HG03521 (cell line): ENCODE measurements around the gene TPPP2.

Experiments
- ATAC-seq: cut with Tn5 transposase; IDR thresholded peaks from one replicate; pipeline ENCODE4 v1.9.1; 2021; ENCODE audit warnings: mild to moderate bottlenecking, moderate library complexity; ENCODE audit not compliant: unreplicated experiment

TPPP2 gene

GRCh38 chr14:21016413-21017190 lies 13.4 kb upstream of the TPPP2 start:
- ATAC-seq, result no peak

DNA sequence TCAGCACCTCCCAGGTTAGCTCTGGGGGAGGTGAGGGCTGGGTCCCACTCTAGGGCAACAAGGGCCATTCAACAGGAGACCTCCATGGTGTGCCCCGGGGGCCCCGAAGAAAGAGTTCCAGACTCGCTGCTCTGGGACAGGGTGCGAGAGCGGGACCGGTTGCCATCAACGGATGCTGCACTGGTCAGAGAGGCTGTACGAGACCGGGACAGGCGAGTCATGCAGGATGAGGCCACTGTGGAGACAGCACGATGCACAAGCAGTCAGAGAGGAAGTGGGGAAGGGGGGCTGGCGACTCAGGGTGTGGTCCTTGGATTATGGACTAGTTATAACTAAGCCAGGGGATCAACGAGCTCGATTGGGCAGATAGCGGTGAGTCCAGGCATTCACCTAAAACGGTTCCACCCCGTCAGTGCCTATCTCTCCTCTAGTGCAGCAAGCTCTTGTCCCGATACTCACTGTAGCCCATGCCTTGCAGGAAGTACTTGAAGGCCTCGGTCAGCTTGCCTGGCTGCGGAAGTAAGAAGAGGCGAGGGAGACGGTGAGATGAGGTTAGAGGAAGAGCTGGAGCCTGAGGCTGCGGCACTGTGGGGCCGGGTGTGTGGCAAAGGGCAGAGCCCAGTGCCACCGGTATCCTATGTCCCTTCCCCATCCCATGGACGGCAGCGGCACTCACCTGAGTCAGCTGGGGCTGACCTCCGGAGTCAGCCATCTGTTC lies 12.3 kb upstream of the TPPP2 start:
- ATAC-seq, result no peak

DNA sequence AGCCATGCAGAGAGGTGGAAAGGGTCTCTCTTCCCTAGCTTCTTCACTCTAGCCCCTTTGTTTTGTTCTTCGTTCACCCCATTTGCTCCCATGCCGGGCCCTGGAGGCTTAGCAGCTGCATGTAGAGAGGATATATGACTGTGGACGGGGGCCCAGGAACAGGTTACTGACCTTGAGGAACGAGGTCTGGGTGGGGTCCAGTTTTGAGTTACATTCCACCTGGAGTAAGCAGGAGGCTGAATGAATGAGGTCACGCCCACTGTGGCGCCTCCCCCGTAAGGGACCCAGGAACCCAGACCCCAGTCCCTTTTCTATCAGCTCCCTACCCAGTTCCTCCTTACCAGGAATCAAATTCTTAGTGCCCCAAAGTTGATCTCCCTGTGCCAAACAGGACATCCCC lies 11.7 kb upstream of the TPPP2 start:
- no peak for ATAC-seq

GRCh38 chr14:21018781-21019180 lies 11.2 kb upstream of the TPPP2 start:
- ATAC-seq, result no peak

DNA sequence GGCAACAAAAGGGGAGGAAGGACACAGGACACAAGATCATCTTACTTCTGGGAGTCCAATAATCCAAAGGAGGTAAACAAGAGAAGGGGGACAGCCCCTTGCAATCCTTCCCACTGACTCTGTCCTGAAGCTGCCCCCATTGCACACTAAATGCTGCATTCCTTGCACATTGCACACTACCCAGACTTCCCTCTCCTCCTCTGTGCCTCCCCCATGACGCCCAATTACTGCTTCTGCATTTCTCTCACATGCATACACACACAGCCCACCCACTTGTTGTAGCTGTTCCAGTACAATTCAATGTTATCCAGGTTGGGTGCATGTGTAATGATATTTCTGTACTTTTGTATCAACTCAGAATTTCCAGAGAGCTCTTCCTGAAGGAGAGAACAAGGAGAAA lies 10.7 kb upstream of the TPPP2 start:
- ATAC-seq, result no peak

- no peak for ATAC-seq
Observed at GRCh38 chr14:21020977-21021545, 9.0 kb upstream of the TPPP2 start.

DNA sequence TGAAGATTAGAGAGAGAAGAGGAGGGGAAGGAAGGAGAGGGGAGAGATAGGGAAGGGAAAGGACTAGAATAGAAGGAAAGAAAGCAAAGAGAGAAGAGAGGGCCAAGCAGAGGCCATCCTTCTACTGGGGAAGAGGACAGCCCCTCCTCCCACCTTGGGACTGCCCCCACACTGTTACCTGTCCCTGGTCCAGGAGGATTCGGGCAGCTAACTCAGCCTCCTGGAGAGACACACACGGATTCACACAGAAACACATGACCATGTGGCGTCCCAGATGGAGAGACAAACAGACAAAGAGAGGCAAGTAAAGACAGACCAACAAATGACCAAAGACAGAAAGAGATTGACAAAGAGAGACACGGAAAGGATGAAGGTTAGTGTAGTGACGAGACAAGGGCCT lies 7.3 kb upstream of the TPPP2 start:
- no peak for ATAC-seq

DNA sequence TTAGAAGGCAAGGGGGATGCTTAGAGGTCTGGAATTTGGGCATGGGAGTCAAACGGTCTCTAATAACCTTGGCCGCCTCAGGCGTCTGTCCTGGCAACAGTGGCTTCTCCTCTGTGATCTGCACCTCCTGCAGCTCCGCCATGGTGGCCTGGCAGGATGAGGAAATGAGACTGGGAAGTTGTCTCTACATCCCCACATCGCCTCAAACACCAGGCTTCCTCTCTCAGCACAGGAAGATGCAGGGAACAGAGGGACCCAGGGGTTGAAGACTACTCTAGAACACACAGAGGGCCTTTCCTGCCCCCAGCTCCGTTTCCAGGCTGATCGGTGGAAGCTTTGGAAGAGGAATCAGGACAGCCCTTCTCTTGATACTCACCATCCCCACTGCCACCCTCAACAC lies 6.8 kb upstream of the TPPP2 start:
- no peak for ATAC-seq

- no peak for ATAC-seq
Observed at GRCh38 chr14:21023817-21024584, 6.0 kb upstream of the TPPP2 start.

GRCh38 chr14:21024585-21025370 lies 5.2 kb upstream of the TPPP2 start, which contains the start of gene NDRG2:
TSS of gene NDRG2 (minus strand) at chr14:21025061. CDS start at chr14:21023315, 1,746 bp downstream.
- no peak for ATAC-seq

DNA sequence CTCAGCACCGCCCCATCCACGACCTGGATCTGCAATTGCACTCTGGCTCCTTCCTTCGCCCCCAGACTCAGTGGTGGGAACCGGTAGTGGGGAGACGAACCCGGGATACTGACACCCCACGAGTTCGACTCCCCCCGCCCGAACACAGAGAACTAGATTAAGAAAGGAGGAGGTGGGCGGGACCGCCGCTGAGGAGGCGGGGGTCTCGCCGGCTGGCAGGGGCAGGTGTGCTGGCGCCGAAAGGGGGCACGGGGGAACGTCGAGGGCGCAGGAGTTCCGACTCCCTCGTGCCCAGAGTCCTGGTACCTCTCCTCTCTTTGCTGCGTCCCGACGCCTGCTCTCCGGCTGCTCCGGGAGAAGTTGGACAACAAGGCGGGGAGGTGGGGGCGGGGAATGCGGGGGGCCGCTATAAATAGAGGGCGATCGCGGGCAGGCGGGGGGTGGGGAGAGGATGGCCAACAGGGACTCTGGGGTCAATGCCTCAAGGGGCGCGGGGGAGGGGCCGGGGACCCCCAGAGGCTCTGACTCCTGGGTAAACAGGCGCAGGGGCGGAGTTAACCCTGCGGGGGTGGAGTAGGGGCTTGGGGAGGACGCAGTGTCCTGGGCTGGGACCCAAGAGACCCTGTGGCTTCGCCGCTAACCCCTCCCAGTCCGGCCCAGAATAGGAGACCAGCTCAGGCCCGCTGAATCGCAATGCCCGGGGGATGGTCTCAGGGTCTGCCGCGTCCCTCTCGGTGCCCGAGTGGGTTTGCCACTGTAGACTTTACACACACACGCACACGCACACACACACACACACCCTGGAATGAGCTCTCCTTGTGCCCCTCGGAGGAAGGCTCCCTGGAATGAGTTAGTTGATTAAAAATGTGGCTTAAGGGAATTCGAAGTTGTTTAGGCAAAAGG lies 4.4 kb upstream of the TPPP2 start:
- ATAC-seq, result no peak

DNA sequence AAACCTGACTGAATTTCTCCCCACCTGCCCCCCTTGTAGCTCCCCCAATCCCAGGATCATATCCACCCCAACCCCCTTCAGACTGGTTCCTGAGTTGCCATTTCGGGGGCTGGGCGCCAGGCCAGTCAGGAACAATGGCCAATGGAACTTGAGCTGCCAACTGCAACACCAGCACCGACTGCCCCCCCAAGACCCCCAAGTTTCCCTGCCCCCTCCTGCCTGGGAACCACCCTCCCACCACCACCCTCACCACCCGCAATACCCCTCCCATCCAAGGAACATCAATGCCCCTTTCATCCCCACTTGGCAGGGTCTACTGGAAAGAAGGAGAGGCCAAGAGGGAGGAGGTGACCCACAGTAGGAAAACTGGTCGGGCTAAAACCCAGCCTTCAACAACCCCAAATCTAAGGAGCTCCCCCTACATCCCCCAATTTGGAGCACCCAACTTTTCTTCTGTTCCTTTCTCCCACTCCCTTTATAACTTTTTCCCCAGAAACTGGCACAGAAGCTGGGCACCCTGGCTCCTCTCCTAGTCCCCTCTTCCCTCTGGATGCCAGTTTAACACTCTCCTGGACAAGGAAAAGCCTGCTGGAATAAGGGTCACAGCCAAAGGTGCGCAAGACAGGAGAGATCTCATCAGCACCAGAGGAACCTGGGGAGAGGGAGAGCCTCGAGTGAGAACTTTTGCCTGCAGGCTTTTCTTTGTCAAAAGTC lies 3.6 kb upstream of the TPPP2 start:
- ATAC-seq, result no peak

DNA sequence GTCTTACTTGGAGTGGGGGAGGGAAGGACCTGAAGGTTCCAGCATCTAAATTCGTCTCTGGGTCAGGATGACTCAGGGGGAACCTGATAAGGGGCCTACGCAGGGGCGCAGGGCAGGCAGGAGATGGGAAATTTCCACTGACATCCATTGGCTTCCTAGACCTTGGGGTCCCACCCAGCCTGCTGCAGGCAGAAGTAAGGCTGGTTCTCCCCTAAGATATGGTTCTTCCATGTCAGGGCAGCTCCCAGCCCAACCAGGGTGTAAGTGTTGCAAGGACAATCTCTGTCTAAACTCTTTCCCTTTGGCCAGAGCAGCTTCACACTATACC lies 3.1 kb upstream of the TPPP2 start:
- no peak for ATAC-seq

GRCh38 chr14:21030531-21030930 lies 514 bp downstream of the TPPP2 start:
- no peak for ATAC-seq

DNA sequence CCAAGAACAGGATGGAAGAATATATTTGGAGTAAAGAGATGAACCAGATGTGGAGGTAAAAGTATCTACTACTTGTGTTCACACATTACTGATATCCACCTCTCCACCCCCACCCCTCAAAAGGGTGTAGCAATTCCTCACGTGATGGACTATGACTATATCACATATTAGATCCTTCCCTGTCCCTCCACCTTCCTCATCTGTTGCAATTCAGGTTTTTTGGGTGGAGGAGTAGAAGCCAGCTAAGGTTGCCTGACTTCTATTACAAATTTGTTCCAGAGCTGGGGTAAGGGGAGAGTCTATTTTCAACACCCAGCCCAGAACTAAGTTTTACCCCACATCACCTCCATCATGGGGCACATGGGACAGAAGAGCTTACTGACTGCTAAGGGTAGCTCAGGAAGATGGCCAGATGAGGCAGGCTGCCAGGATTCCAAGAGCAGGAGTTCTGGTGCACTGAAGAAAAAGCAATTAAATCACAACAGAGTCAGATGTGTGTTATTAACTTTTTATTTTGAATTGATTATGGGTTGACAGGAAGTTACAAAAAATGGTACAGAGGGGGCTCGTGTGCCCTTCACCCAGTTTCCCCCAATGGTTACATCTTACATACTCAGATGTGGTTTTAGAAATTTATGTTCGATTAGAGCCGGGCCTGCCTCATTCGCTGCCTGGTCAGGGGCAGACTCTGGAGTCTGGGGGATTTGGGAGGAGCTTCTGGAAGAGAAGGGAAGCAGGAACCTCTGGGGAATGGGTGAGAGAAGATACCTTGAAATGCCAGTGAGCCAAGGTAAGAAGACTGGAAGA lies 2.5 kb downstream of the TPPP2 start:
- no peak for ATAC-seq

DNA sequence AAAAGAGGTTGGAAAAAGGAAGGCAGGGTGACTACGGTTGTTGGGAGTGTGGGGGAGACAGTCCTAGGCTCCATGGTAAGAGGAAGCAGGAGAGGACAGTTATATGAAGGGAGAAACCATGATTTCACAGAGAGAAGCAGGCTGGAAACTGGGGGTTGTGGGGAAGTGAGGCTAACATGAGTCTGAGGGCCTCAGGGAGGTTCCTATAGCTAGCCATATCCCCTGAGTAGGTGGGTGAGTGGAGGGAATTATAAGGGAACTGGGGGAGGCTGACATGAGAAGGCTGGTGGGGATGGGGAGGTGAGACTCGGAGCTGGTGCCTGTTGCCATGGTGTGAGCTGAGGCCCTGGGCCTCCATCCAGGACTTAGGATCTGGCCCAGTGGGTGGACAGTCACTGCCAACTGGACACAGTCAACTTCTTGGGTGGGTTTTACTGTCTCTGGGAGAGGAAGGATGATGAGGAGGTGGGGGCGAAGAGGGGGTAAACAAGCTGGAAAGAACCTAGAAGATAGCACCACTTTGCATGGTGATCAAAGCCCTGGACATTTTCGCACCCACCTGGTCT lies 3.2 kb downstream of the TPPP2 start:
- ATAC-seq, result no peak

- no peak for ATAC-seq
Observed at GRCh38 chr14:21034707-21035106, 4.7 kb downstream of the TPPP2 start, which contains the start of gene RNASE13. TSS of gene RNASE13 (minus strand) at chr14:21034807. CDS start at chr14:21034288, 519 bp downstream.

GRCh38 chr14:21036751-21037150 lies 6.7 kb downstream of the TPPP2 start:
- no peak for ATAC-seq
